GM21825 (cell line): ENCODE measurements around the gene RUNX2.

Experiments used
- ATAC-seq: cut with Tn5 transposase; IDR thresholded peaks from one replicate; pipeline ENCODE4 v1.9.1; 2021; ENCODE audit warnings: mild to moderate bottlenecking, moderate library complexity; ENCODE audit not compliant: unreplicated experiment

The RUNX2 gene

DNA sequence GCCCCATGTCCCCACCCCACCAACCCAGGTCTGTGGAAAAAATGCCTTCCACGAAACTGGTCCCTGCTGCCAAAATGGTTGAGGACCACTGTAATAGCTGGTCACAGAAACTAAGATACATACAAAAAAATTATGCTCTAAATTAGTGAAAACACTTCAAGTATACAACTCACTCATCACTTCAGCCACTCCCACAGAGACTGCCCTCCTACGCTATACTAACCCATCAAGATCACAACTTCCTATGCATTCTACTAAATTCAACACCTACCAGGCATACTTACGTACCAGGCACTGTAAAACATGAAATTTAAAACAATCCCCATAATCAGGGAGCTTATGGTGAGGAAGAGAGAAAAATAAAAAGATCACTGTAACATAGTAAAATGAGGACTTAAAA, 22.9 kb downstream of the RUNX2 start:
- no peak for ATAC-seq

DNA sequence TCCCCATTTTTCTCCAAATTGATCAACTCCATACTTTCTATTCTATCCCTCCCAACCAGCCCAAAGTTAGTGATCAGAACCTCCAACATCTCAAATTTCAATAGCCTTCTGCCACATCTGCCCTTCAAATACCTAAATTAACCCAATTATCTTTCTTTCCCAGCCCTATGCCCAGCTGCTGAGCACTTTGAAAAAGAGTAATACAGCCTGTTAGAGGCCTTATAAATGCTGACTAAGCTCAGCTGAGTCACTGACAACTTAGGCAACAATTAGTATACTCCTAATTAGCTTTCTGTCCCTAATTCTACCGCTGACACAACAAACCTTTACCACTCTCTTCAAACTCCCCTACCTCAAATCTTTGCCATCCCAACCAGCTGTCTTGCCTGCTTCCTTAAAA, 23.5 kb downstream of the RUNX2 start:
- ATAC-seq = no peak

DNA sequence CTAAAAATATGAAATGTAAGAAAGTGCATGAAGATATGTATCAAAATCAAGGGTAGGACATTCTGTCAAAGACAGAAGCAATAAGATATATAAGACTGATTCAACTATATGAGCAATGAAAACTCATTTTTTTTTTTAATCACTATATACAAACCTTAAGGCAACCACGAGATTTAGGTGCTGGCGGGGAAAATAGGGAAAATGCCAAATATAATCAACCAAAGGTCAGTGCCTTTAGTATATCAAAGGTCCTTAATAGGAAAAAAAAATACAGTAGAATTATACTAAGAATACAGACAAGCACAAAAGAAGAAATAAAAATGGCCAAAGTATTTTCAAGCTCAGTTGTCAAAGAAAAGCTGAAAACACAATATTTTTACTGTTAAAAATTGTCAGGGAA, 25.5 kb downstream of the RUNX2 start:
- no peak for ATAC-seq

DNA sequence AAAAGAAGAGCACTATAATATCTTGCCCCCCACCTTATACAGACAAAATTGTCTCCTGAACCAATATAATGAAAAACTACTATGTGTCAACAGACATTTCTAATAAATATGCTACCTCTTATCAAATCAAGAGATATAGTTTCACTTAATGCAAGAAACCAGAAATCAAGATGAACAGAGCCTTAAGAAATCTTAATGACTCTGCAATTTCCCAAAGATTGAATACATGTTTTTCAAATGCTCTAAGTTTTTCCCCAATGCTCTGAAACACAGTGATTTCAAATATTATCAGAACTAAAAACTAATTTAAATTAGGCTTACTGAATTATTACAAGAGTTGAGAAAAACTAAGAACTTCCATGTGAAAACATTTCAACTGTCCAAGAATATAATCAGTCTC, 36.3 kb downstream of the RUNX2 start:
- no peak for ATAC-seq

DNA sequence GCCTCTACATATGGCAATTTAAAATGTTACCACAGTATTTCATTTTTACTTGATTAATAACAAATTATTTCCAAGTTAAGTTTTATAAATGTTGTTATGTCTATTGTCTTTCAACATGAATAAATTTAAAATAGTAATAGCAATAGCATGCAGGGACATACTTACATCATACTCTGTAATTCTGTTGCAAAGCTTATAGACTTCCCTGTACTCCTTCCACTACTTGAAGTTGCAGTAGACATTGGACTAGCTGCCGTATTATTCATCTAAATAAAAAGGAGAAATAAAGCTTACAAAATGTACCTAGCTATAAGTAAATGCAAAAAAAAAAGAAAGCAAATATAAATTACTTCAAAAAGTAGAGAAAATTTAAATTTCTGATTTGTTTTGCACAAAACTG, 36.9 kb downstream of the RUNX2 start:
- ATAC-seq = no peak

DNA sequence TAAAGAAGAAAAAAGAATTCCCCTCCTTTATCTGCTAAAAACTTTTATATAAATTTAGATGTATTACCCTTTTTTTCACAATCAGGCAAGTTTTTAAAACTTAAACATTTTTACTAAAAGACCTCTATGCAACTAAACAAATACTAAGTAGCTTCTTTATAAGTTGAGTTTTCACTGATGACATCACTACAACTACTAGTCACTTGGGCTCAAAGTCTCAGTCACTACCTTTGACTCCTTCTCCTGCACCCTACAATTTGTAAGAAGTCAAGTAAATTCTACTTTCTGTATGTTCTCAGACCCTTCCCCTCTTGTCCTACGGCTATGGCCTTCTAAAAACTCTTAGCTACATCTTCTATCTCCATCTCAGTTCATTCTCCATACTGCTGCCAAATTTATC, 38.4 kb downstream of the RUNX2 start:
- no peak for ATAC-seq

DNA sequence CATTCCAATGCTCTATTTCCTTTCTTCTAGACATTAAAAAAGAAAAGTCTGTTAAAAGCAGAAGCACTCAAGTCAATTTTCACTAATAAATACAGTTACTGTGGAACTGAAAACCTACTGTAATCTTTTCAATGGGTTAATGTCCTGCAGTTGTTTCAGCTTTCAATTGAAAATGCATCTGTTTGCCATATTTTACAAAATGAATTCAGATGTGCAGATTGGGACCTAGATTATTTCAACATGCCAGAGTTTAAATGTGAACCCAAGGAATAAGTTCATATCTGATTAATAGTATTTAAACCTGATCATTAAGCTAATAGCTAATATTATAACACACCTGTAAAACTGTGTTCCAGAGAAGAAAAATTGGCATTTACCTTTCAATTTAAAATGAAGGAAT, 39.9 kb downstream of the RUNX2 start:
- no peak for ATAC-seq

DNA sequence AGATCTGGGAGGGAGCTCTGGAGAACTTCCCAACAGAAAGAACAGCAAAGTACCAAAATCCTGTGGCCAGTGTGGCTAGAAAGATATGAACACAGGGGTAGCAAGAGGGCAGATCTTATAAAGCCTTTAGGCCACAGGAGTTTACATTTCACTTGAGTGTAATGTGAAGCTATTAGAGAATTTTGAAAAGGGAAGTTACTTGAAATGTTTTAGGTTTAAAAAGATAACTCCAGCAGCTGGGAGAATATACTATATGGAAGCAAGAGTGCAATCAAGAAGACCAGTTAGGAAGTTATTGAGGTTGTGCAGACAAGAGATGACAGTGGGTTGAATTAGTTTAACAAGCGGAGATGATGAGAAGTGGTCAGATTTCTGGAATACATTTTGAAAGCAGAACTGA, 41.7 kb downstream of the RUNX2 start:
- ATAC-seq = no peak

DNA sequence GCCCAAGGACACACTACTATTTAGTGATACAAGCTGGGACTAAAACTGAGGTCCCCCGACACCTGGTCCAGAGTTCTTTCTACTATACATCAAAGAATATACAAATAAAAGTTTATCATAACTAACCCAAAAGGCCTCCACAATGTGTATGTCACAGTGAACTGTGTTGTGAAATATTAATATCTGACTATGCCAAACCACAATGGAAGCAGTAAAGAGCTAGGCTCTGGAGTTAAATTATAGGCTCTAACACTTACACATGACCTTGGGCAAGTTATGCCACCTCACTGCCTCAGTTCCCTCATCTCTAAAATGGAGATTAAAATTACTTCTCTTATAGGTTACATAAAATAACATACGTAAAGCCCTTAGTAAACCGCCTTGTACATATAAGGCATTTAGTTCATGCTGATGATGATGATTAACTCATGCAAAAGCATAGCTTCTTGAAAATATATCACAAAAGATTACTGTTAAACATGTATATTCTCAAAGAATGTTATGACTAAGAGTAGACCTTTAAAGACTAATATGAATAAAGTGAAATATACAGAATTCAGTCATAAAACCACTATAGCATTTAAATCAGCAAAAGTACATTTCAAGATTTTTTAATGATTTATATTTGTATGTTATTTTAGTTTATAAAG, 43.9 kb downstream of the RUNX2 start:
- no peak for ATAC-seq

DNA sequence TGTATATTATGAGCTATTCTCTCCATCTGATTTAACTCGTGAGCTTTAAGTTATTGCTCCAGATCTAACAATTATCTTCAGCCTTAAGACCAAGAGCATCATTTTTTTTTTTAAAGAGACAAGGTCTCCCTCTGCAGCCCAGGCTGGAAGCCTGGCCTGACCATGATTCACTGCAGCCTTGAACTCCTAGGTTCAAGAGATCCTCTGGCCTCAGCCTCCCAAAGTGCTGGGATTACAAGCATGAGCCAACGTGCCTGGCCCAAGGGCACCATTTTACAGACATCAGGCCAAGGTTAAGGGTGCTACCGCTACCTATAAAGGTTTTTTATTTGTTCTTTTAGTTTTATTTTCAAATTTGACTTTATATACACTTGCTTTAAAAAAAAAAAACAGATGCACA, 47.3 kb downstream of the RUNX2 start:
- ATAC-seq = no peak

DNA sequence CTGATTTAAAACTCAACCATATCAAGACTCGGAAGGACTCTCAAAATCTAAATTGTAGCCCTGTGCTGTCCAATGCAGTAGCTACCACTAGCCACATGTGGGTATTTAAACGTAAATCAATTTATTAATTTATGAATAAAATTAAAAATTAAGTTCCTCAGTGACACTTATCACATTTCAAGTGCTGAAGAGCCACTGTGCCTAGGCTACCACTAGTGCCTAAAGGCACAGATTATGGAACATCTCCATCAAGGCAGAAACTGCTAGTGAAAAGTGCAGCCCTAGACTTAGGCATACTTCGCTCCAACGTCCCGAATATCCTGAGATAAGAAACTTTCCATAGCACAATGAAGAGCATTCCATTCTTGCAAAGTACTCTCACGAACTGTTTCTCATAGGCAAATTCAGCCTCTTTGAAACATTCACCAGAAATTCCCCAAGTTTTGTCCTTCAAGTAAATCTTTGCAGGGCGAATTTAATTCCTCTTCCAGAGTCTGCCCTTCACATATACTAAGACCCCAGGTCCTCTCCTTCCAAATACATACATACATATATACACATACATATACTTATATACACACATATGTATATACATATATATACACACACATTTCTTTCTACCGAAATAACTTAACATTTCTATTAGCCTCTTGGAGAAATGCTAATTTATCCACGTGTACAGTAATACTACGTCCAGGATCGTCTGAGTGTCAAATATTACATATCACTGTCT, 48.3 kb downstream of the RUNX2 start:
- no peak for ATAC-seq

DNA sequence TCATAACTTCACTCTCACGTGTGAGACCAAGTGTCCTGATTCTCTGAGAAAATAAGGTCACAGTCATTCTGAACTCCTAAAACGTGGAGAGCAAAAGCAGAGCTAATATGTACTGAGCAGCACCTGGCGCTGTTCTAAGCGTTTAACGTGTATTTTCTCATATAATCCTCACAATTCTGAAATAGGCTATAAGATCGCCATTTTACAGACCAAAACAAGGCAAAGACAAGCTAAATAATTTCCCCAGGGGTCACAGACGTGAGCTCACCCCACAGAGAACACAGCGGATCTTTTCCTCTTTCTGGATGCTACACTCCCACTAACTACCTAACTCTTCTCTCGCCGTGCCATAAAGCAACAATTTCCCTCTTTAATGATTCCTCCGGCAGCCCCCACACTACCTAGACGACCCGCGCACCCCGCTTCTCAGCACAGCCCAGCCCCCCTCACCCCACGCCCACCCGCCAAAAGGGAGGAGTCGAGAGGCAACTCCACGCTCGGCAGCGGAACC, 49.0 kb downstream of the RUNX2 start:
- no peak for ATAC-seq

DNA sequence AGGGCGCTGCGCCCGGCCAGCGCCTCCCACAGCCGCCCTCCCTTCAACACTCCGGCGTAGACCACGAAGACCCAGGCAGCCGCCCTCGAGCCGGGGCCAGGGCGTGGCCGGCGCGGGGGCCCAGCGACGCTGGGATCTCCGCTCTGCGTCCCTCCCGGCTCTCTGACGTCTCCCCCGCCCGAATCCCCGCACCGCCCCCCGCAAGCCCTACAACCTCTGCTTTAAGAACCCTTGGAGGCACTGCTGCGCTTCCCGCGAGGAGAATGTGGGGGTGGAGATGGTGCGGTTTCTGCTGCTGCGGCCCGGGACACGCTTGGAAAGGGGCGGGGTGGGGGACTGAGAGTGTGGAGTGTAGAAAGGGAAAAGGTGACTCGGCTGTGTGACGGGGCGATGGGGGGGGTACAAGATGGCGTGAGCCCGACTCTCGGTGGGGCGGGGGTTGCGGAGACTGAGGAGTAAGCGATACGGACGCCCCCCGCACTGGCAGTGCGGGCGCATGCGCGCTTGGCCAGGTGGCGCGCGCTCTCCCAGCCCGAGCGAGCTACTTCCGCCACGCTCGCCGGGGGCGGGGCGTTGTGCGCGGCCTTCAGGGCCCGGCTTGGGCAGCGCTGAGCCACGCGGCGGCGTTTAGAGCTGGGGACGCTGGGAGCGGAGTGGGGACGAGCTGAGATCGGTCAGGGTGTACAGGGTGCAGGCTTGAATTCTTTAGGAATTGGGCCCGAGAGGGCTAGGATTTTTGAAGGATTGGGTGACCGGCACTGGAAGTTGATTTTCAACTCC, 49.6 kb downstream of the RUNX2 start, which contains the start of gene SUPT3H:
SUPT3H (minus strand) TSS at position 381 of the 780 bp plus-strand sequence.
- ATAC-seq = peak; percentile 92

DNA sequence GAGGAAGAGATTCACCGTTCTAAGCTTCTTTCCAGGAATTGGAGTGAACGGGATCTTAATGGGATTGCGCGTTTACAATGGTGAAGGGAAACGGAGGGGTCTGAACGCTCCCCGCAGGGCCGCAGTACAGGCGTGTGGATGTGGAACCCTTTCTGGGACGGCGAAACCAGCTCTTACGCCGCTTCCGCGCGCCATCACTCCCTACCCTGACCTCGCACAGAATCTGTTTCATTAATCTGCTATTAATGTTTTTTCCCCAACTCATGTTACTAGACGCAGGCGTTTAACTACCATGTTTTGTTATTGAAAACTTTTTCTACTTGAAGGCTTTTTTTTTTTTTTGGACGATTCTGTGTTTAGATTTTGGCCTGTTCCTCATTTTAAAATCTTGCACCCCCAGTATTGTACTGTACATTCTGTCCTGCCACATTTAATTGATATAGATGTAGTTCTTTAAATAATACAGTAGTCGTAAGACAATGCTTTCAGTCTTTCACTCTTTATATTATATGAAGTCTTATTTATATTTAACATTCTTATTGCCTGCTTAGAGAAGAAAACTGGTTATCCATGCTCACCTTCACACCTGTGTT, 50.3 kb downstream of the RUNX2 start:
- ATAC-seq = peak; percentile 29

DNA sequence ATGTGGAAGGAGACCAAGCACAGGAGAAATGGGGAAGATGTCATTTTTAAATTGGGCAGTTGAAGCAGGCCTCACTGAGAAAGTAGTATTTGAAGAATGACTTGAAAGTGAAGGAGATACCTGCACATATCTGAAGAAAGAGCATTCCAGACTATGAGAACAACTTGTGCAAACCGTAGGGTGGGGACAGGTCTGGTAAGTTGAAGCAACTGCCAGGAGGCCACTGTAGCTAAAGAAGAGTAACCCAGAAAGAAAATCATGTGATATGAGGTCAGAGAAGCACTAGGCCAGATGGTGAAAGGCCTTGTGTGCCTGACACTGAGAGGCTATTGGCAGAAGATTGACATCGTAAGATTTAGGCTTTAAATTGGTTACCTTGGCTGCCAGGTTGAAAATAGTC, 54.3 kb downstream of the RUNX2 start:
- no peak for ATAC-seq

DNA sequence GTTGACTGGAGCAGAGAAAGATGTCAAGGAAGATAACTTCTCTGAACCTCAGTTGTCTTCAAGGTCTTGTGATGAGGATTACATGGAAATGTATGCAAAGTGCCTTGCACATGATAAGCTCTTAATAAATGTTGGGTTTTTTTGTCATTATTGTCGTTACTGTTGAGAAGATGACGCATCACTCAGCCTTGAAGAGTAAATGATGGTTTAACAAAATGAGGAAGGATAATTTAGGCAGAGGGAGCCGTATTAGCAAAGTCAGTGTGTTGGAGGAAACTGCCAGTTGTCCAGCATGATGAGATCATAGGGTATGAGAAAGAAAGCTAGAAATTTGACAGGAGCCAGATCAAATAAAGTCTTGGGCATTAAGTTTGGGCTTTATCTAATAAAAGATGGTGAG, 58.4 kb downstream of the RUNX2 start:
- ATAC-seq = no peak

DNA sequence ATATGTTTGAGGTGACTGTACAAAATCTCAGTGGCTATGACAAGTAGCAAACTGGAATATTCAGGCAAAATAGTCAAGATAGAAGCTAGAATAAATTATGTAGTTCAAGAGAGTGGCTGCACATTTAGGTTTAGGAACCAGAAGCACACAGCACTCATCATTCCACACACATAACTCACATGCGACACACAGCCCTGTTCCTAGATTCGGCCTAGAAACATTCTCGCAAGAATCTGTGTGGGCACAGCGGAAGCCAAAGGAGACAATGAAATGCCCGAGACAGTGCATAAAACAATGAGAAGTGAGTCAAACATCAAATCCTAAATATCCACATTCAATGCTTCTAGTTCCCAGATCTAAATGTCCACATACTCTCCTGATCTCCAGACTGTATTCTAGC, 59.1 kb downstream of the RUNX2 start:
- ATAC-seq = no peak

DNA sequence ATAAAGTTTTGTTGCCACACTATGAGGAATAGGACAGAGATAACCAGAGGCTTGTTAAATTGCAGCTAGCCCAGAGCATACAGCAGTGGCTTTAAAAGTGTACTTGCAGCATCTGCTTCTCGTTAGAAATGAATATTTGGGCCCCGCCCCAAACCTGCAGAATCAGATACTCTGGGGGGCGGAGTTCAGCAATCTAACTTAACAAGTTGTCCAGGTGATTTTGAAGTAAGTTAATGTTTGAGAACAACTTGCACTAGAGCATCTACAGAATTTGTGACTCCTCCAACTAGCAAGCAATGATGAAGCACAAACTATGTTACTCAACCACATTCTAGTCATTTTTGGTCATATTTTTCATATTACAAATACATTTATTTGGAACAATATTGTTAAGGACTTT, 60.2 kb downstream of the RUNX2 start:
- no peak for ATAC-seq

DNA sequence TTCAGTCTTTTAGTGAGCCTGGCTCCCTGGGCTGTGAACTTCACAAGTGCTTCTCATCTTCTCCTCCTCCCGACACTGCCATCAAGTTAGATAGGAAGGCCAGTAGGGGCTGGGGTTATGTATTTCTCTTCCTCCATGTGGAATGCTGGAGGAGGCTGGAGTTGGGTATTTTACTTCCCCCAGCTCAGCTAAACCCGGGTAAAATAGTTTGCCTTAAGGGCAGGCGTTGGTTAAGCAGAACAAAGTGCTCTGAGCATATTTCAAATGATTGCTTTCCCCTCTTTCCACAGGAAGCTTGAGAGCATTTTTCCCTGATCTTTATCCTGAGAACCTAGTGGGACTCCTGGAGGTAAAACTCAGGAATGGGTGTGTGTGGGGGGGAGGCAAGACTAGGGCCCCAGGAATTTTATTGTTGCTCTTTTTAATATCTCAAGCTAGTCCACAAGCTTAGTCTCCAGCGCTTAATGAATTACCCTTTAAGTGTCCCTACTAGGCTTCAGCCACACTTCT, 66.5 kb downstream of the RUNX2 start:
- ATAC-seq = no peak

DNA sequence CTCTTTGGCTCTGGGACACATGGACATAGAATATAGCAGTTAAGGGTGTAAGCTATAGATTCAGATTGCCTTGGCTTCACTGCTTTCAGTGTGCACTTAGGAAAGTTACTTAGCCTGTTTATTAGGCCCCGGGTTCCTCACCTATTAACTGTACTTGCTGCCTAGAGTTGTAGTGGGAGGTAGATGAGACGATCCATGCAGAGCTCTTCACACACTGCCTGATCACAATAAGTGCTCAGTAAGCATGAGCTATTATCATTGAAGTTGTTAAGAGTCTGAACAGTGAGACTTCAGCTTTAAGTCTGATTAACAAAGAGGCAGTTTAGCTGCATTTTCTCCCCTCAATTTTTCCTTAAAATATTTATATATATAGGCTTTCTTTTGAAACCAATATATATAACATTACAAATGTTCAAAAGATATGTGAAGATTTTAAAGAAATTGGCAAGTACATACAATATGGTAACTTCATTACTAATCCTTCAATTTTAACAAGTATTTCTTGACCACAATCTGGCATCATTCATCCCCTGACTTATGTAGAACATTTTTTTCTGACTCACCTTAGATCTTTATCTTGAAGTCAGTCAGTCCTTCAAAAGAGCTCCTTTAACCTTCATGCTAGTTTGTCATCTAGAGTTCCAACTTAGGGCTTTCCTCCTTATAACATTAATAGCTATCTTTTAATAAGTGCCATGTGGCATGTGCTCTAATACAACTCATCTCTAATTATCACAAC, 70.1 kb downstream of the RUNX2 start:
- ATAC-seq = no peak
